ENCODE measurements around the gene GDPD5.

GDPD5 gene

DNA sequence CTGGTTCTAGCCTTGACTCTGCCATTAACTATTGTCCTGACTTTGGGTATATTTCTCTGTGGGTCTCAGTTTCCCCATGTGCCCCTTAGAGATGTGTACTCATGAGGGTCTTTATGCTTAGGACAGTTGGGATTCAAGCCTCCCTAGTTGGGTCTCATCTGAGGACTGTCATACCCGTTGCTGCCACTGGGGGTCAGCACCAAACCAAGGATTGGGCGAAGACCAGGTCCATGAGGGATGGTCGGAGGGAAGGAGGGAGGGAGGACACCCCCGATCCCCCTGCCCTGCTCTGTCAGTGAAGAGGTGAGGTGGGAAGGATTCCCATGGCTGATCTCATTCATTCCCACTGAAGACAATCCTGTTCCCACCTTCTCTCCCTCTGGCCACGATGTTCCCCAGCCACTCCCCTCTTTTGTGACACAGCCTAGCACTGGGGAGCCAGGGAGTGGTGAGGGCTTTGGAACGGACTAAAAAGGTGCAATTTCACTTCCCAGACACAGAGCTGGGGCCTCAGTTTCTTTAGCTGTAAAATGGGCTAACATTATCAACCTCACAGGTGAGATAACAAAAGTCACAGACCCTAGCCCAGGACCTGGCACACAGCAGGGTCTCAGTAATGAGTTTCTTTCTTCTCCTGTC is 80.3 kb downstream of the GDPD5 start:
- Histone ChIP-seq H3K9me3 (ENCODE audit: control insufficient read depth, low read length) (no peaks in the 10 kb centered on the region), H3K27me3 (replicated peaks; ENCODE audit: control insufficient read depth, insufficient read depth, low read length) (peaks cover 8% of the 10 kb centered on the region), H3K4me1 (ENCODE audit: control insufficient read depth, insufficient read depth, low read length) (no peaks in the 10 kb centered on the region), H3K4me3 (ENCODE audit: low read length) (no peak overlapping the region), H3K9ac (ENCODE audit: low read length) (no peak overlapping the region), H3K36me3 (ENCODE audit: control insufficient read depth, insufficient read depth, low read length, severe bottlenecking) (no peaks in the 10 kb centered on the region)
- DNase-seq (ENCODE audit: low read depth) = peak; percentile 84

DNA sequence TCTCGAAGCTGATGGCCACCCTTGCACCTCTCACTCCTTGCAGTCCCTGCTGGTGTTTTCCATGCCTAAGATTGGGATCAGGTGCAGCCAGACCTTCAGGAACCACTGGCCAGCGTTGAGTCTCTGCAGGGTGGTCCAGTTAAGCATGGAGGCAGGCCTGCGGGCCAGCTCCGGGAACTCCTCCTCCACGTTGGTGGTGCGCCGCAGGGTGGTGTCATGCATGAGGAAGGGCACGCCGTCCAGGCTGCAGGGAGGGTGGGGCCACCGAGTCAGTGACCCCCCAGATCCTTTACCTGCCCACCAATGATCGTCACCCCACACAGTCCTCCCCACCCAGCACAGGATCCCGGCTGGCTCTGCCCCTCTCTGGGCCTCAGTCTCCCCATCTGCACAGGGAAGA is 82.7 kb downstream of the GDPD5 start:
- Histone ChIP-seq H3K36me3 (ENCODE audit: control insufficient read depth, insufficient read depth, low read length, severe bottlenecking) (no peaks in the 10 kb centered on the region), H3K9ac (ENCODE audit: low read length) (no peak overlapping the region), H3K9me3 (ENCODE audit: control insufficient read depth, low read length) (no peaks in the 10 kb centered on the region), H3K4me3 (ENCODE audit: low read length) (no peak overlapping the region), H3K4me1 (ENCODE audit: control insufficient read depth, insufficient read depth, low read length) (no peaks in the 10 kb centered on the region), H3K27me3 (replicated peaks; ENCODE audit: control insufficient read depth, insufficient read depth, low read length) (peaks cover 8% of the 10 kb centered on the region)
- no peak for DNase-seq (ENCODE audit: low read depth)

DNA sequence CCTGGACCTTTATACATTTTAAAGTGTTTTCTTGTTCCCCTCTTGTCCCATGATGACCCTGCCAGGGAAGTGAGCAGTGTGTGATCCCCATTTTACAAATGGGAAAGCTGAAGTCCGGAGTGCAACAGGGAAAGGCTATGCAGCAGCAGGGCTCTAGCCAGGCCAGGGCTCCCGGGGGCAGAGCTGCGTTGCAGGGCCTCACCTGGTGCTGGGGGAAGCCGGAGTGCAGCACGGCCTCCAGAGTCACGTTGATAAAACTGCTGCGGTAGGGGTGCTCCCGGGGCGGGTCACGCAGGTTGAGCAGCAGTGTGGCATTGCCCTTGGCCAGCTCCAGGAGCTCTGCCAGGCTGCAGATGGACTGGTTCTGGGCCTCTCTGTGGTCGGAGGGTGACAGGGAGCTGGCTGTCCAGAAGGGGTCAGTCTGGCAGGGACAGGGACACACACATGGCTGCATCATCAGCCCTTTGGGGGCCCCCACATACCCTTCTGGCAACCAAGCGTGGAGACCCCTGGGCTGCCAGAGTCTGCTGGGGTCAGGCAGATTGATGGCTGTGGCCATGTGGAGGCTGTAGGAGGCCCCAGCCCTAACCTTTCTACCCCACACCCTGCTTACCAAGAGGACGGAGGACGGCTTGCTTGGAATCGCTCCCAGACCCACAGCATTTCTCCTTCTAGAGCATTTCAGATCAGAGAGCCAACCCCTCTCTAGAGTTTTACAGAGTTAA is 83.4 kb downstream of the GDPD5 start:
- no peak for DNase-seq (ENCODE audit: low read depth)
- no peak overlapping the region for H3K9ac ChIP-seq (ENCODE audit: low read length)
- H3K27me3 ChIP-seq (replicated peaks; ENCODE audit: control insufficient read depth, insufficient read depth, low read length) = peaks cover 8% of the 10 kb centered on the region
- no peak overlapping the region for H3K4me3 ChIP-seq (ENCODE audit: low read length)
- H3K9me3 ChIP-seq (ENCODE audit: control insufficient read depth, low read length) = no peaks in the 10 kb centered on the region
- no peaks in the 10 kb centered on the region for H3K36me3 ChIP-seq (ENCODE audit: control insufficient read depth, insufficient read depth, low read length, severe bottlenecking)
- H3K4me1 ChIP-seq (ENCODE audit: control insufficient read depth, insufficient read depth, low read length) = no peaks in the 10 kb centered on the region

DNA sequence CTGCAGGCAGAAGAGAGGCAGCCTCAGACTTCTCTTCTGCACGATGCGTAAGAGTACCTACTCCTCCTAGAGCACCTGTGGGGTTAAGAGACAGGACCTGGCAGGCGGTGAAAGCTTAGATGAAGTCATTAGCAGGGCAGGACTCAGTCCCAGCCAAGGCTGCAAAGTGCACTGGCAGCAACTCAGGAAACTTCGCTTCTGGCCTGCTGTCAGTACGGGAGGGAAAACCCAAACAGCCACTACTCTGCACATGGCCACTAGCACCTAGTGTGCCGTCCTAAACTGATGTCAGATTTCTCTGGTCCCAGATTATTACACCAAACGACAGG is 84.0 kb downstream of the GDPD5 start:
- Histone ChIP-seq H3K27me3 (replicated peaks; ENCODE audit: control insufficient read depth, insufficient read depth, low read length) (peaks cover 8% of the 10 kb centered on the region), H3K36me3 (ENCODE audit: control insufficient read depth, insufficient read depth, low read length, severe bottlenecking) (no peaks in the 10 kb centered on the region), H3K9me3 (ENCODE audit: control insufficient read depth, low read length) (no peaks in the 10 kb centered on the region), H3K4me1 (ENCODE audit: control insufficient read depth, insufficient read depth, low read length) (no peaks in the 10 kb centered on the region), H3K9ac (ENCODE audit: low read length) (no peak overlapping the region), H3K4me3 (ENCODE audit: low read length) (no peak overlapping the region)
- DNase-seq (ENCODE audit: low read depth) = no peak

DNA sequence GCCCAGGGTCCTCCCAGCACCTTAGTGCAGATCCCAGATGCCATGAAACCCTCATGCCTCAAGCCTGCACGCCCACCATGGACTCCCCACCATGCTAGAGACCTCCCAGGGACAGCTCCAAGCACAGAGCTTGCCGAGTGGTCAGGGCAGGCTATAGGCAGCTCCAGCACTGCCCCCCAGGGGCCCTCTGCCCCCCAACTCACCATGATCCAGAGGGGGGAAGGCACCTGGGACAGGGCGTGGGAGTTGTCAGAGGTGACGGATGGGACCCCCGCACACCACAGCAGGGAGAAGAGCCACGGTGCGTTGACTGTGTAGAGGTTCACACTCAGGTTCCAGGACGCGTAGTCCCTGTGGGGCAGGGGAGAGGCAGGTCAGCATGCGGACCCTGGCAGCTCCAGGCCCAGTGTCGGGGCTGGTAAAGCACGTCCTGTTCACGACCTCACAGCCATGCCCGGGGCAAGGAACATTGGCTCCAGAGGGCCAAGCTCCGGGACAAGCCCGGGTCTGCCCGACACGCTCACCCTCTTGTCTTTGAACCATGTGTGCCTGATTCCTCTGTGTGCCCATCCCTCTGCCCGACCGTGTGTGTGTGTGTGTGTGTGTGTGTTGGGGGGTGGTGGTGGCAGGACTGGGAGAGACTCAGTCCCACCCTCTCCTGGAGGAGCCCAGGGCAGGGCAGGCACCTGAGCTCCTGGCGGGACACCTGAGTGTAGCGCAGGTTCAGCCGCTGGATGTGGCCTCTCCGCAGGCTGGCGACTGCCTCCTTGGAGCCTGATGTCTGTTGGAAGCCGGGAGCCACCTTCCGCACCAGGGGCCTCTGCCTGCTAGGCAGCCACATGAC is 84.6 kb downstream of the GDPD5 start:
- Histone ChIP-seq H3K9ac (ENCODE audit: low read length) (no peak overlapping the region), H3K4me3 (ENCODE audit: low read length) (no peak overlapping the region), H3K9me3 (ENCODE audit: control insufficient read depth, low read length) (no peaks in the 10 kb centered on the region), H3K4me1 (ENCODE audit: control insufficient read depth, insufficient read depth, low read length) (no peaks in the 10 kb centered on the region), H3K36me3 (ENCODE audit: control insufficient read depth, insufficient read depth, low read length, severe bottlenecking) (no peaks in the 10 kb centered on the region), H3K27me3 (replicated peaks; ENCODE audit: control insufficient read depth, insufficient read depth, low read length) (peaks cover 8% of the 10 kb centered on the region)
- no peak for DNase-seq (ENCODE audit: low read depth)

DNA sequence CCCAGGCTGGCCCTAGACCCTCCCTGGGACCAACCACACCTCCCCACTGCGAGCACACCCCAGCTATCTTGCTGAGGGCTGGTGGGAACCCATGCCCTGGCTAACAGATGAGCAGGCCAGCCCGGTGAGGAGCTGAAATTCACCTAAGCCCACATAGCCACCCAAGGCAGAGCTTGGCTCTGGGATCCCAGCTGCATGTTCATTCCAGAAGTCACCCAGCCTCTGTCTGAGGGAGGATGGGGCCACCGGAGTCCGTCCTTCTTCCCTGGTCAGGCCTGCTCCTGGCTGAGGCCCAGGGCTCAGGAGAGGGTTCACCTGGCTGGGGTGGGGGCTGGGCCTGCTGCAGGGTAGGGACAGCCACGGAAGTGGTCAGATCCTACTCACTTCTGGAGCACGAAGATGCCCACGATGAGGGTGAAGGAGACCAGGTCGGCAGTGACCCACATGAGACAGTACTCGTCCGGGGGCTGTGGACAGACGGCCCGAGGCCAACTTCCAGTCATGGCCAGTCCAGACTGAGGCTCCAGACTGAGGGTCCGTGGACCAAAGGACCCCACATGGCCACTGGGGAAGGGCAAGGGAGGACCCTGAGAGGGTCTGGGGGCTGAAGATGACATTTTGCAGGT is 86.1 kb downstream of the GDPD5 start:
- Histone ChIP-seq H3K27me3 (replicated peaks; ENCODE audit: control insufficient read depth, insufficient read depth, low read length) (peaks cover 8% of the 10 kb centered on the region), H3K9me3 (ENCODE audit: control insufficient read depth, low read length) (no peaks in the 10 kb centered on the region), H3K9ac (ENCODE audit: low read length) (no peak overlapping the region), H3K4me3 (ENCODE audit: low read length) (no peak overlapping the region), H3K4me1 (ENCODE audit: control insufficient read depth, insufficient read depth, low read length) (no peaks in the 10 kb centered on the region), H3K36me3 (ENCODE audit: control insufficient read depth, insufficient read depth, low read length, severe bottlenecking) (no peaks in the 10 kb centered on the region)
- DNase-seq (ENCODE audit: low read depth) = no peak

DNA sequence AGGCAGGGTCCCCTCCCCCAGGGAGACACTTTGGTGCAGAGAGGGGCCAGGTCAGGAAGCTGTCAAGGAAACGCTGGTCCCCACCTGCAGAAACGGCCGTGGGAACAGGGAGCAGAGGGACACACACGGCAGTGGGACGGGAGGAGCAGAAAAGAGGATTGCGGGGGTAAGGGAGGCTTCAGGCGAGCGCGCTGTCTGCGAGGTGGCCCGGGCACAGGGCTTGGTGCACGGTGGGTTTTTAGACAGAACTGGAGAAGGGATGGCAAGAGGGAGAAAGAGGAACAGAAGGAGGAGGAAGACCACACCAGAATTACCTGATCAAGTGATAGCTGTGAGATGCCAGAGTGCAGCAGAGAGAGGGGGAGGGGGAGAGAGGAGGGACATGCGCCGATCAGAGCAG is 86.7 kb downstream of the GDPD5 start:
- Histone ChIP-seq H3K27me3 (replicated peaks; ENCODE audit: control insufficient read depth, insufficient read depth, low read length) (peaks cover 8% of the 10 kb centered on the region), H3K4me1 (ENCODE audit: control insufficient read depth, insufficient read depth, low read length) (no peaks in the 10 kb centered on the region), H3K36me3 (ENCODE audit: control insufficient read depth, insufficient read depth, low read length, severe bottlenecking) (no peaks in the 10 kb centered on the region), H3K4me3 (ENCODE audit: low read length) (no peak overlapping the region), H3K9me3 (ENCODE audit: control insufficient read depth, low read length) (no peaks in the 10 kb centered on the region), H3K9ac (ENCODE audit: low read length) (no peak overlapping the region)
- no peak for DNase-seq (ENCODE audit: low read depth)

DNA sequence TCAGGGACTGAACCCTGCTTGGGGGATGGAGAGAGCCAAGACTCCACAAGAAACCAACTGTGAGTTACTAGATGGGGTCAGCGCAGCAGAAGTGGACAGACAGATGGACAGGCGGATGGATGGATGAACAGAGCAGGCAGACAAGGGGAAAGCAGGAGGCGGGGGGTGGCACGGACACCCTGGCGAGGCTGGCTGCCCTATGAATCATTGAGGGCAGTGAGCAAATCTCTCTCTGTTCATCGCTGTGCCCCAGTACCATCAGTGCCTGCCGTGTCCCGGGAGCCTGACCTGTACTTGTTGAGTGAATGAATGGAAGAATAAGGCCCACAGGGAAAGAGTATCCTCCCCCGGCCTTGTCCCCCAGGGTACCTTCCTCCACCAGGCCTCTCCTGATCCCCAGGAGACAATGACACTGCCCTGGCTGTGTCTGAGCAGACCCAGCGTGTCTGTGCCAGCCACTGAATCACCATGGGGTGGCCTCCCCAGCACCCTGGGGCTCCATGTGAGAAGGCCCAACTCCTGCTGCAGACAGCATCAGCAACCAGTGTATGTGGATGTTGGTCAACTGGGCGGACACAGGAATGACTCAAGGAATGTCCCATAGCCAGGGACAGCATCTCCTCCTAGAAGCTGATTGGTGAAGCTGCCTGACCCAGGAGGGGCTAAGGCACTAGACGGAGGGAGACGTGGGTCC is 87.6 kb downstream of the GDPD5 start:
- no peaks in the 10 kb centered on the region for H3K36me3 ChIP-seq (ENCODE audit: control insufficient read depth, insufficient read depth, low read length, severe bottlenecking)
- DNase-seq (ENCODE audit: low read depth) = no peak
- no peaks in the 10 kb centered on the region for H3K4me1 ChIP-seq (ENCODE audit: control insufficient read depth, insufficient read depth, low read length)
- no peaks in the 10 kb centered on the region for H3K9me3 ChIP-seq (ENCODE audit: control insufficient read depth, low read length)
- peaks cover 8% of the 10 kb centered on the region for H3K27me3 ChIP-seq (replicated peaks; ENCODE audit: control insufficient read depth, insufficient read depth, low read length)
- no peak overlapping the region for H3K9ac ChIP-seq (ENCODE audit: low read length)
- no peak overlapping the region for H3K4me3 ChIP-seq (ENCODE audit: low read length)

DNA sequence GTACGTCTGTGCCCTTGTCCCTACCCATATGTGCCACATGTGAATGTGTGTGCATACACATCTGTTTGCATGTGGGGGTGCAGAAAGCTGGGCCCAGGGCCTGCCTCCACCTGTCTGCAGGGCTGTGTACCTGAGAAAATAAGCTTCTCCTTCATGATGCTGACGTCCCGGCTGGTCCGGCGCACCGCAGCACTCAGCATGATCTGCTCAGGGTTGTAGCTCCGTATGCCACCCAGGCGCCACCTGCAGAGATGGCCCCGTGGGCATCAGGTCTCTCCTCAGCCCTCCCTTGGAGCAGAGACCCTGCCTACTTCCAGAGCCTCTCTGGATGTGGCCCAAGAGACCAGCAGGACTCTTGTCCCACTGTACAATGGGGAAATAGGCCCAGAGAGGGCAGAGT is 88.9 kb downstream of the GDPD5 start:
- Histone ChIP-seq H3K27me3 (replicated peaks; ENCODE audit: control insufficient read depth, insufficient read depth, low read length) (peaks cover 8% of the 10 kb centered on the region), H3K9ac (ENCODE audit: low read length) (no peak overlapping the region), H3K36me3 (ENCODE audit: control insufficient read depth, insufficient read depth, low read length, severe bottlenecking) (no peaks in the 10 kb centered on the region), H3K4me1 (ENCODE audit: control insufficient read depth, insufficient read depth, low read length) (no peaks in the 10 kb centered on the region), H3K9me3 (ENCODE audit: control insufficient read depth, low read length) (no peaks in the 10 kb centered on the region), H3K4me3 (ENCODE audit: low read length) (no peak overlapping the region)
- DNase-seq (ENCODE audit: low read depth) = no peak

DNA sequence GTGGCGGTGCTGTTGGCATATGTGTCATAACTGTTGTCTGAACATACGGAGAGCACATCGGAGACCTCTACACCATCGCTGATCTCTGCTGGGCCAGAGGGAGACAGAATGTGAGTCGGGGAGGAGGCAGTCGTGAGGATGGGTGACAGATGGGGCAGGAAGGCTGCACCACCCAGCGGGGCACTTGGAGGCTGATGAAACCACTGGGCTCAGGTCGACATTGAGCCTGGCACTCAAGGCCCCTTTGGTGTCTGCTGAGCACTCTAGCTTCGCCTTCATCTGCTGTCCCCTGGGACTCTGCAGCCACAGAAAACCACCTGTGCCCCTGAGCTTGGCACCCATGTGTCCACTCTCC is 90.2 kb downstream of the GDPD5 start:
- Histone ChIP-seq H3K4me1 (ENCODE audit: control insufficient read depth, insufficient read depth, low read length) (peaks cover 2% of the 10 kb centered on the region), H3K9me3 (ENCODE audit: control insufficient read depth, low read length) (no peaks in the 10 kb centered on the region), H3K36me3 (ENCODE audit: control insufficient read depth, insufficient read depth, low read length, severe bottlenecking) (no peaks in the 10 kb centered on the region), H3K4me3 (ENCODE audit: low read length) (no peak overlapping the region), H3K9ac (ENCODE audit: low read length) (no peak overlapping the region), H3K27me3 (replicated peaks; ENCODE audit: control insufficient read depth, insufficient read depth, low read length) (peaks cover 15% of the 10 kb centered on the region)
- DNase-seq (ENCODE audit: low read depth) = no peak

Data from adipocyte (in vitro differentiated cells).